Measurements from ENCODE around the gene BAHD1. TPM values are rescaled to one million over a fixed set of nuclear protein-coding genes. Genes with fewer than 3 reads are reported as not detected.

The BAHD1 gene
- total RNA-seq, 2 experiments from 2014 or later: 18.0 to 18.7 TPM

- no peak overlapping the region for H3K4me3 Mint-ChIP-seq
- no peaks in the 10 kb centered on the region for H3K9me3 Mint-ChIP-seq
- H3K4me1 Mint-ChIP-seq: no peaks in the 10 kb centered on the region
- DNase-seq: no peak
- no peaks in the 10 kb centered on the region for H3K27me3 Mint-ChIP-seq
- no peaks in the 10 kb centered on the region for H3K36me3 Mint-ChIP-seq
- no peak overlapping the region for H3K27ac Mint-ChIP-seq
Observed at GRCh38 chr15:40486066-40486770, 45.5 kb downstream of the BAHD1 start.

DNA sequence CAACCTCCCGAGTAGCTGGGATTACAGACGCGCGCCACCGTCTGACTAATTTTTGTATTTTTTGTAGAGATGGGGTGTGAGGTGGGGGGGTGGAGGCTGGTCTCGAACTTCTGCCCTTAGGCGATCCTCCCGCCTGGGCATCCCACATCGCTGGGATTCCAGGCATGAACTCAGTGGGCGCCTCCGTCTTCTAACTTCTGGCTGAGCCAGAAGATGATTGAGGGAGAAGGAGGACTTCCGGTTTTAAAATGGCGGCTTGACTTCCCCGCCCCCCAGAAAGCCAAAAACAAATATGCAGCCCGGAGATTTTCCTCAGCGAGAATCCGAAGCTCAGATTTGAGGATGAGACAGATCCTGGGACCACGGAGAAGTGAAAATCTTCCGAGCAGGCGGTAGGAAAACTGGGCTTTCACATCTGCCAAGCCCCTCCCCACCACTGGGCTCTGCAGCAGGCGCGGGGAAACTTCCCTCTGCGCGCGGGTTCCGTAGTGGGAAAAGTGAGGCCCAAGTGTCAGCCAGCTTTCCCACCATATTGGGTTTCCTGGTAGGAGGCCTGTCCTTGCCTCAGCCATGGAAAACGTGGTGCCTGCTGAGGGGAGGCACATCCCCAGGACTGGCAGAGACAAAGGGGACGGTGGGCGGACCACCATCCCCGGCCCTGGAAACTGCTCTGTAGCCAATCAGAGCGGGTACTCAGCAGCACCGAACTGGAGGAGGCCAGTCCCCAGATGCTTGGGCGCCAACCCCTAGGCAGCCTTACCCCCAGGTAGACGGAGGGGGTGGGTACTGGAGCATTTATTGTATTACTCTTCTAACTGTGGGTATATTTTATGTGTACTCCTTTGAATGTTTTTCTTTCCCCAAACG lies 47.3 kb downstream of the BAHD1 start:
- H3K27me3 Mint-ChIP-seq: no peaks in the 10 kb centered on the region
- peaks cover 9% of the 10 kb centered on the region for H3K4me1 Mint-ChIP-seq
- H3K9me3 Mint-ChIP-seq: no peaks in the 10 kb centered on the region
- H3K36me3 Mint-ChIP-seq: no peaks in the 10 kb centered on the region
- no peak for DNase-seq
- H3K27ac Mint-ChIP-seq: no peak overlapping the region
- no peak overlapping the region for H3K4me3 Mint-ChIP-seq

DNA sequence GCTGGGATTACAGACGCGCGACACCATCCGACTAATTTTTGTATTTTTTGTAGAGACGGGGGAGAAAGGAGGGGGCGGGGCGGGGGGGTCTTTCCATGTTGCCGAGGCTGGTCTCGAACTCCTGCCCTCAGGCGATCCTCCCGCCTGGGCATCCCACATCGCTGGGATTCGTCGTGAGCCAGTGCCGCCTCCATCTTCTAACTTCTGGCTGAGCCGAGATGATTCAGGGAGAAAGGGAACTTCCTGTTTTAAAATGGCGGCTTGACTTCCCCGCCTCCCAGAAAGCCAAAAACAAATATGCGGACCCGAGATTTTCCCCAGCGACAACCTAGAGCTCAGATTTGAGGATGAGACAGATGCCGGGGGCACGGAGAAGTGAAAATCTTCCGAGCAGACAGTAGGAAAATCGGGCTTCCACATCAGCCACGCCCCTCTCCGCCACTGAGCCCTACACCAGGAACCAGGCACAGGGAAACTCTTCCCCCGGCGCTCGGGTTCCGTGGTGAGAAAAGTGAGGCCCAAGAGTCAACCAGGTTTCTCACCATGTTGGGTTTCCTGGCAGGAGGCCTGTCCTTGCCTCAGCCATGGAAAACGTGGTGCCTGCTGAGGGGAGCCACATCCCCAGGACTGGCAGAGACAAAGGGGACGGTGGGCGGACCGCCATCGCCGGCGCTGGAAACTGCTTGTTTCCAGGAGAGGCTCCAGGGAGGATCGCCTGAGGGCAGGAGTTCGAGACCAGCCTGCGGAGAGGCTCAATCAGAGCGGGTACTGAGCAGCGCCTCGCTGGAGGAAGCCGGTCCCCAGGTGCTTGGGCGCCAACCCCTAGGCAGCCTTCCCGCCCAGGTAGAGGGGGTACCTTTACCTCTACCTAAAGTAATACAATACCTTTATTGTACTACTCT lies 48.8 kb downstream of the BAHD1 start:
- no peak for DNase-seq
- H3K36me3 Mint-ChIP-seq: no peaks in the 10 kb centered on the region
- H3K4me1 Mint-ChIP-seq: peaks cover 22% of the 10 kb centered on the region
- H3K27me3 Mint-ChIP-seq: no peaks in the 10 kb centered on the region
- no peak overlapping the region for H3K4me3 Mint-ChIP-seq
- no peaks in the 10 kb centered on the region for H3K9me3 Mint-ChIP-seq
- H3K27ac Mint-ChIP-seq: no peak overlapping the region

GRCh38 chr15:40493089-40493840 lies 52.5 kb downstream of the BAHD1 start:
- Mint-ChIP-seq H3K36me3 (no peaks in the 10 kb centered on the region), H3K4me3 (no peak overlapping the region), H3K4me1 (peaks cover 26% of the 10 kb centered on the region), H3K27ac (peak overlapping the region; percentile 67), H3K27me3 (no peaks in the 10 kb centered on the region), H3K9me3 (peaks cover 2% of the 10 kb centered on the region)
- DNase-seq: peak; percentile 78

DNA sequence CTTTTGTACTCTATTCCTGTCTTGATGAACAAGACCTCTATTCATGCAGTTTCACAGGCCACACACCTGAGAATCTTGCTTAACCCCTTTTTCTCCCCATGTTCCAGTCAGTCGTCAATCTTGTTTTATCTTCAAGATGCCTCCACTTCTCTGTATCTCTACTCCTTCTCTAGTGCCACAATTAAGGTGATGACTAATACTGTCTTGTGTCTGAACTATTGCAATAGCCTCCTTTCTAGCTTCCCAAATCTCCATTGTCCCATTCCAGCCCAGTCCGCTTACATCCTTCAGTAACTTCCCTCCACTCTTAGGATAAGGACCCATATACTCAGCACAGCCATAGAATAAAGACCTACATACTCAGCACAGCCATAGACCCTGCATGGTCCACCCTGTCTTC lies 54.8 kb downstream of the BAHD1 start:
- H3K4me1 Mint-ChIP-seq: peaks cover 30% of the 10 kb centered on the region
- peaks cover 2% of the 10 kb centered on the region for H3K9me3 Mint-ChIP-seq
- H3K27me3 Mint-ChIP-seq: no peaks in the 10 kb centered on the region
- no peak for DNase-seq
- no peak overlapping the region for H3K4me3 Mint-ChIP-seq
- H3K36me3 Mint-ChIP-seq: no peaks in the 10 kb centered on the region
- H3K27ac Mint-ChIP-seq: no peak overlapping the region

GRCh38 chr15:40498418-40498817 lies 57.7 kb downstream of the BAHD1 start:
- H3K4me1 Mint-ChIP-seq: peaks cover 17% of the 10 kb centered on the region
- no peak overlapping the region for H3K27ac Mint-ChIP-seq
- peaks cover 2% of the 10 kb centered on the region for H3K9me3 Mint-ChIP-seq
- no peak overlapping the region for H3K4me3 Mint-ChIP-seq
- no peaks in the 10 kb centered on the region for H3K36me3 Mint-ChIP-seq
- DNase-seq: no peak
- peaks cover 9% of the 10 kb centered on the region for H3K27me3 Mint-ChIP-seq

GRCh38 chr15:40498891-40499290 lies 58.1 kb downstream of the BAHD1 start:
- no peak overlapping the region for H3K27ac Mint-ChIP-seq
- peaks cover 2% of the 10 kb centered on the region for H3K9me3 Mint-ChIP-seq
- peaks cover 13% of the 10 kb centered on the region for H3K4me1 Mint-ChIP-seq
- H3K27me3 Mint-ChIP-seq: peaks cover 14% of the 10 kb centered on the region
- no peaks in the 10 kb centered on the region for H3K36me3 Mint-ChIP-seq
- H3K4me3 Mint-ChIP-seq: no peak overlapping the region
- no peak for DNase-seq

DNA sequence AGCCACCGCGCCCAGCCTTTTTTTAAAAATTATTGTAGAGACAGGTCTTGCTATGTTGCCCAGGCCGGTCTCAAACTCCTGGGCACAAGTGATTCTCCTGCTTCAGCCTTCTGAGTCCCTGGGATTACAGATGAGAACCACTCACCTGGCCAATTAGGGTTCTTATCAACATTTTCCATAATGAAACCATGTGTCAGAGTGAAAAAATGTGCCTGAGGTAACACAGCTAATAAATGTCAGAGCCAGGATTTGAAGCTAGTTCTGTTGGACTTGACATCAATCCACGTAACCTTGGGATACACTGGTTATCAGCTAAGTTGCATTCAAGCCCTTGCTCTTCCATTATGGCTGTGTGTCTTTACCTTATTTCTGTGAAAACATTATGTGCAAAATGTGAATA lies 59.2 kb downstream of the BAHD1 start:
- DNase-seq: no peak
- Mint-ChIP-seq H3K4me1 (peaks cover 8% of the 10 kb centered on the region), H3K4me3 (no peak overlapping the region), H3K36me3 (no peaks in the 10 kb centered on the region), H3K9me3 (peaks cover under 1% of the 10 kb centered on the region), H3K27ac (no peak overlapping the region), H3K27me3 (peaks cover 21% of the 10 kb centered on the region)

- H3K9me3 Mint-ChIP-seq: no peaks in the 10 kb centered on the region
- peaks cover 8% of the 10 kb centered on the region for H3K4me1 Mint-ChIP-seq
- H3K4me3 Mint-ChIP-seq: no peak overlapping the region
- no peak overlapping the region for H3K27ac Mint-ChIP-seq
- H3K36me3 Mint-ChIP-seq: no peaks in the 10 kb centered on the region
- H3K27me3 Mint-ChIP-seq: peaks cover 26% of the 10 kb centered on the region
- no peak for DNase-seq
Observed at GRCh38 chr15:40500568-40501330, 60.0 kb downstream of the BAHD1 start.

- no peak overlapping the region for H3K4me3 Mint-ChIP-seq
- H3K27me3 Mint-ChIP-seq: peaks cover 32% of the 10 kb centered on the region
- no peak for DNase-seq
- no peaks in the 10 kb centered on the region for H3K9me3 Mint-ChIP-seq
- H3K4me1 Mint-ChIP-seq: peaks cover 8% of the 10 kb centered on the region
- H3K36me3 Mint-ChIP-seq: no peaks in the 10 kb centered on the region
- H3K27ac Mint-ChIP-seq: no peak overlapping the region
Observed at GRCh38 chr15:40501487-40501886, 60.7 kb downstream of the BAHD1 start.

DNA sequence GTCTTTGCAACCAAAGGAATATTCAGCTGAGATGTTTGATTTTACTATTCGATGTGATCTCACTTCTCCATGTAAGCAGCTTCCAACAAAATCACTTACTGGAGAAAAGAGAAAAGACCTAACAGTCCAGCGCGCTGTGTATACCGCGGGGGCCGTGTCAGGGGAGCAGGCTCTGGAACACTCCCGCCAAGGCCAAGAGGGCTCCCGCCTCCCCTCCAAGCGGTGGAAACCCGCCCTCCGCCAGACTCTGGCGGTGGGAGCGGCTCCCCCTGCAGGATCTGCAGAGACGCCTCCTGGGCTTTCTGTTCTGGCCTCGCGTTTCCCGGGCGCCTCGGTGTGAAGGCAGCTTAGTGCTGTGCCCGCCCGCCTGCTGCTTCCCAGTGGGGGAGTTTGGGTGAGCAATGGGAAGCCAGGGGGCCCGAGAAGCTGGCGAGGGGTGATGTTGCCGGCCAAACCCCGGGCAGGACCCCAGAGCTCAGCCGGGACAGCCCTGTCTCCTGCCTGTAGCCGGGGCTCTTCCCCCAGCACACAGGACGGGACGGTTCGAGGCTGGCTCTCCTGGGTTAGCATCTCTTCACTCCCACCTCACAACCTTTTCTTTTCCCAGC lies 66.3 kb downstream of the BAHD1 start:
- no peaks in the 10 kb centered on the region for H3K9me3 Mint-ChIP-seq
- no peaks in the 10 kb centered on the region for H3K36me3 Mint-ChIP-seq
- peak; percentile 77 for DNase-seq
- H3K4me3 Mint-ChIP-seq: peak overlapping the region; percentile 43
- H3K27me3 Mint-ChIP-seq: peaks cover 85% of the 10 kb centered on the region
- peaks cover 16% of the 10 kb centered on the region for H3K4me1 Mint-ChIP-seq
- no peak overlapping the region for H3K27ac Mint-ChIP-seq

DNA sequence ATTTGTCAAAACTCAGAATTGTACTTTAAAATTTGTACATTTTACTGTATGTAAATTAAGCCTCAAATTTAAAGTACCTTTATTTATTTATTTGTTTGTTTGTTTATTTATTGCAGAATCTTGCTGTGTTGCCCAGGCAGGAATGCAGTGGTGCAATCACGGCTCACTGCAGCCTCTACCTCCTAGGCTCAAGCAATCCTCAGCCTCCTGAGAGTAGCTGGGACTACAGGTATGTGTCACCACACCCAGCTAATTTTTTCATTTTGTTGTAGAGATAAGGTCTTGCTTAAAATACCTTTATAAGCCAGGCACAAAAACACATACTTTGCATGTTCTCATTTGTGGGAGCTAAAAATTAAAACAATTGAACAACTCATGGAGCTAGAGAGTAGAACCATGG lies 67.5 kb downstream of the BAHD1 start:
- Mint-ChIP-seq H3K36me3 (no peaks in the 10 kb centered on the region), H3K9me3 (no peaks in the 10 kb centered on the region), H3K27me3 (peaks cover 88% of the 10 kb centered on the region)

GRCh38 chr15:40510201-40510600 lies 69.4 kb downstream of the BAHD1 start:
- peaks cover 84% of the 10 kb centered on the region for H3K27me3 Mint-ChIP-seq
- DNase-seq: no peak
- H3K4me1 Mint-ChIP-seq: peaks cover 19% of the 10 kb centered on the region

More for the DNA sequence above, 67.5 kb downstream of the BAHD1 start:
- Mint-ChIP-seq H3K4me1 (peaks cover 19% of the 10 kb centered on the region), H3K27ac (no peak overlapping the region), H3K4me3 (no peak overlapping the region)
- DNase-seq: no peak

More at GRCh38 chr15:40510201-40510600, 69.4 kb downstream of the BAHD1 start:
- Mint-ChIP-seq H3K27ac (no peak overlapping the region), H3K36me3 (no peaks in the 10 kb centered on the region), H3K4me3 (no peak overlapping the region), H3K9me3 (no peaks in the 10 kb centered on the region)
